Ovary (tissue), 3 donors: ENCODE results near the gene C1orf115.

Experiments
- EP300 ChIP-seq: sonication (generic); formaldehyde crosslinking; IDR thresholded peaks from one replicate; pipeline ENCODE4 v1.6.1; 2017; ENCODE audit warnings: antibody characterized with exemption
- POLR2A ChIP-seq: fragments of 450-650 bp; IDR thresholded peaks from one replicate; pipeline ENCODE4 v1.6.1; 2017; ENCODE audit warnings: antibody characterized with exemption, mild to moderate bottlenecking, moderate library complexity
- TF ChIP-seq, protein P1 (sequence below), 3 donors: fragments of 450-650 bp in 2 of 3; fragments of 200-600 bp in 1 of 3; IDR thresholded peaks; one replicate each; pipeline versions ENCODE4 v1.5.1 to v1.8.0; 2016 to 2022; ENCODE audit warnings: antibody characterized with exemption in 3 of 3, mild to moderate bottlenecking in 1 of 3
- donor health status: DM: no; HTN: no; CAD: no.

DNA sequence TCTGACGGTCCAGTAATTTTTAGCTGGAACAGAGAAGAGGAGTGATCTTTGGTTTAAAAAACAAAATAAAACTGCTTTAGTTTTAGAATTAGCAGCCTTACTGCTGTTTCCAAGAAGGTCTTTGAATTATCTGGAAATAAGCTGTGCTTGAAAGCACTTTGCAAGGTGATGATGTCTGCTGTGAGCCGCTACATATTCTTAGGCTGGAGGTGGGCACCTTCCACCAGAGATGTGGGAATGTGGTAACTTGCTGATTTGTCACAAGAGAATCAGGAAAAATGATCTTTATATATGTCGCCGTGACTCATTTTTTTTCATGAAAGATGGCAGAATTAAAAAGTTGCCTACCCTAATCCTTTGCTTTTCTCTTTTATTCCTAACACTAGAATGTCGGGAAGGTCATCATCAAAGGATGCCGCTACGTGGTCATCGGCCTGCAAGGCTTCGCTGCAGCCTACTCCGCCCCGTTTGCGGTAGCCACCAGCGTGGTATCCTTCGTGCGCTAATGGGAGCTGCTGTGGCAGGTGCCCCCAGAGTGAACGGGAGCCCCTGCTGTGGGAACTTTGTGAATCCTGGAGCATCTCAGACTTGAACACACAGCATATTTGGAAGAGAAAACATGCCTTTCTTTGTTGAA is 6.2 kb downstream of the C1orf115 start:
- TF ChIP-seq, protein P1, sequence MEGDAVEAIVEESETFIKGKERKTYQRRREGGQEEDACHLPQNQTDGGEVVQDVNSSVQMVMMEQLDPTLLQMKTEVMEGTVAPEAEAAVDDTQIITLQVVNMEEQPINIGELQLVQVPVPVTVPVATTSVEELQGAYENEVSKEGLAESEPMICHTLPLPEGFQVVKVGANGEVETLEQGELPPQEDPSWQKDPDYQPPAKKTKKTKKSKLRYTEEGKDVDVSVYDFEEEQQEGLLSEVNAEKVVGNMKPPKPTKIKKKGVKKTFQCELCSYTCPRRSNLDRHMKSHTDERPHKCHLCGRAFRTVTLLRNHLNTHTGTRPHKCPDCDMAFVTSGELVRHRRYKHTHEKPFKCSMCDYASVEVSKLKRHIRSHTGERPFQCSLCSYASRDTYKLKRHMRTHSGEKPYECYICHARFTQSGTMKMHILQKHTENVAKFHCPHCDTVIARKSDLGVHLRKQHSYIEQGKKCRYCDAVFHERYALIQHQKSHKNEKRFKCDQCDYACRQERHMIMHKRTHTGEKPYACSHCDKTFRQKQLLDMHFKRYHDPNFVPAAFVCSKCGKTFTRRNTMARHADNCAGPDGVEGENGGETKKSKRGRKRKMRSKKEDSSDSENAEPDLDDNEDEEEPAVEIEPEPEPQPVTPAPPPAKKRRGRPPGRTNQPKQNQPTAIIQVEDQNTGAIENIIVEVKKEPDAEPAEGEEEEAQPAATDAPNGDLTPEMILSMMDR (IDR thresholded peaks at IDR 0.05), result no peak
- TF ChIP-seq POLR2A (no peak), EP300 (no peak)
